Activated B cell treated with CpG ODN at 0.5 μM for 24 hours (primary cell): ENCODE data around the gene NFIC. TPM values are rescaled to one million over a fixed set of nuclear protein-coding genes. Genes with fewer than 3 reads are reported as not detected.

ENCODE experiments used
- ATAC-seq: fragments of 200-7000 bp; cut with Tn5 transposase; one replicate; pipeline ENCODE4 v1.10.0; 2021; ENCODE audit warnings: low read depth, mild to moderate bottlenecking, moderate library complexity
- CTCF ChIA-PET: fragments of 350-600 bp; sonication (Branson Sonifier 250); formaldehyde crosslinking; loops from one replicate; lab custom pipeline; 2021; ENCODE audit warnings: antibody characterized with exemption; lab: Charles Lee
- POLR2A ChIA-PET: fragments of 350-600 bp; sonication (Branson Sonifier 250); formaldehyde crosslinking; loops from one replicate; lab custom pipeline; 2021; ENCODE audit warnings: antibody characterized with exemption; lab: Charles Lee
- DNase-seq: peaks from one replicate; pipeline ENCODE4 v3.0.0; 2022
- H3K27ac Mint-ChIP-seq: one replicate; pipeline ENCODE4 v1.8.0; 2020; ENCODE audit warnings: mixed read lengths
- H3K27me3 Mint-ChIP-seq: one replicate; pipeline ENCODE4 v1.8.0; 2021; ENCODE audit warnings: mixed read lengths
- H3K36me3 Mint-ChIP-seq: one replicate; pipeline ENCODE4 v1.8.0; 2021; ENCODE audit warnings: low read depth, mixed read lengths
- H3K4me1 Mint-ChIP-seq: one replicate; pipeline ENCODE4 v1.8.0; 2021; ENCODE audit warnings: mixed read lengths
- H3K4me3 Mint-ChIP-seq: one replicate; pipeline ENCODE4 v1.8.0; 2020; ENCODE audit warnings: mild to moderate bottlenecking, mixed read lengths
- H3K9me3 Mint-ChIP-seq: one replicate; pipeline ENCODE4 v1.8.0; 2020; ENCODE audit warnings: mixed read lengths
- intact Hi-C: fragments of 100-400 bp; cut with micrococcal nuclease; formaldehyde crosslinking; loops from one replicate; pipeline ENCODE4 v1.15.1; 2024
- total RNA-seq: library from RNA; stranded (reverse); gene quantifications from 2 replicates; pipeline ENCODE4 v1.2.3, GENCODE V29; 2022
- TF ChIP-seq, protein P1 (sequence below): fragments of 200-600 bp; IDR thresholded peaks from one replicate; pipeline ENCODE4 v1.8.0; 2022; ENCODE audit warnings: antibody characterized with exemption, mild to moderate bottlenecking

The NFIC gene
- total RNA-seq, 1 donor from 2014 or later, result 18.8 TPM

DNA sequence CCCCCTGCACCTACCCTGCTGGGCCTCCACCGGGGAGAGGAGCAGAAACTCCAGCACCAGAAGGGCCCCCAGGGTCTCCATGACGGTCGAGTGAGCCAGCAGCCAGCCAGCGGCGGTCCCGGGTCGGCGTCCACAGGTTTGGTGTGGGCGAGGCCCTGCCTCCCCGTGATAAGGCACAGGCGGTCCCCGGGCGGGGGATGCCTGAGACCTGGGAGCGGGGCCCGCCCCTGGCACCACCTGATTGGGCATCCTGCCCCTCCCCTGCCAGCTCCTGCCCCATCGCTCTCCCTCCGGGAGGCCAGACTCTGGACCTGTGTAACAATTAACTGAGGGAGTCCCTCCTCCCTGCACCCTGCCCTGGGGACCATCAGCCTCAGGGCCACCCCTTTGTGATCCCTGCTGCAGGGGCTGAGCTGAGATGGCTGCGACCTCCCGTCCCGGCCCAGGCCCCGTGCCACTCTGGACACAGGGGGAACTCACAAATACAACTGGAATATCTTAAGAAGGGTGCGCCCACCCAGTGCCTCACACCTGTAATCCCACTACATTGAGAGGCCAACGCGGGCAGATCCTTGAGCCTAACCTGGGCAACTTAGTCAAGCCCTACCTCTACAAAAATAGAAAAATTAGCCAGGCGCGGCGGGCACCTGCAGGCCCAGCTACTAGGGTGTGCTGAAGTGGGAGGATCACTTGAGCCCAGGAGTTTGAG lies 114.2 kb downstream of the NFIC start, which contains the start of gene SMIM24:
SMIM24 (minus strand) TSS at position 143 of the 709 bp plus-strand sequence; CDS start at position 81, 62 bp downstream.
- H3K27me3 Mint-ChIP-seq, result no peaks in the 10 kb centered on the region
- POLR2A ChIA-PET, result no interaction called here
- no peak within 1 kb of the TSS for H3K27ac Mint-ChIP-seq
- intact Hi-C loops, result no loop called here
- H3K36me3 Mint-ChIP-seq, result no peaks in the 10 kb centered on the region
- ATAC-seq, result no peak
- CTCF ChIA-PET, result no interaction called here
- H3K4me1 Mint-ChIP-seq, result peaks cover 19% of the 10 kb centered on the region
- H3K4me3 Mint-ChIP-seq, result no peak within 1 kb of the TSS
- no peak for DNase-seq
- TF ChIP-seq, protein P1, sequence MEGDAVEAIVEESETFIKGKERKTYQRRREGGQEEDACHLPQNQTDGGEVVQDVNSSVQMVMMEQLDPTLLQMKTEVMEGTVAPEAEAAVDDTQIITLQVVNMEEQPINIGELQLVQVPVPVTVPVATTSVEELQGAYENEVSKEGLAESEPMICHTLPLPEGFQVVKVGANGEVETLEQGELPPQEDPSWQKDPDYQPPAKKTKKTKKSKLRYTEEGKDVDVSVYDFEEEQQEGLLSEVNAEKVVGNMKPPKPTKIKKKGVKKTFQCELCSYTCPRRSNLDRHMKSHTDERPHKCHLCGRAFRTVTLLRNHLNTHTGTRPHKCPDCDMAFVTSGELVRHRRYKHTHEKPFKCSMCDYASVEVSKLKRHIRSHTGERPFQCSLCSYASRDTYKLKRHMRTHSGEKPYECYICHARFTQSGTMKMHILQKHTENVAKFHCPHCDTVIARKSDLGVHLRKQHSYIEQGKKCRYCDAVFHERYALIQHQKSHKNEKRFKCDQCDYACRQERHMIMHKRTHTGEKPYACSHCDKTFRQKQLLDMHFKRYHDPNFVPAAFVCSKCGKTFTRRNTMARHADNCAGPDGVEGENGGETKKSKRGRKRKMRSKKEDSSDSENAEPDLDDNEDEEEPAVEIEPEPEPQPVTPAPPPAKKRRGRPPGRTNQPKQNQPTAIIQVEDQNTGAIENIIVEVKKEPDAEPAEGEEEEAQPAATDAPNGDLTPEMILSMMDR, result no peak
- no peaks in the 10 kb centered on the region for H3K9me3 Mint-ChIP-seq

- H3K4me1 Mint-ChIP-seq, result peaks cover 19% of the 10 kb centered on the region
- CTCF ChIA-PET, result no interaction called here
- H3K27ac Mint-ChIP-seq, result no peak overlapping the region
These were observed 115.1 kb downstream of the NFIC start for GRCh38 chr19:3481241-3482090.

DNA sequence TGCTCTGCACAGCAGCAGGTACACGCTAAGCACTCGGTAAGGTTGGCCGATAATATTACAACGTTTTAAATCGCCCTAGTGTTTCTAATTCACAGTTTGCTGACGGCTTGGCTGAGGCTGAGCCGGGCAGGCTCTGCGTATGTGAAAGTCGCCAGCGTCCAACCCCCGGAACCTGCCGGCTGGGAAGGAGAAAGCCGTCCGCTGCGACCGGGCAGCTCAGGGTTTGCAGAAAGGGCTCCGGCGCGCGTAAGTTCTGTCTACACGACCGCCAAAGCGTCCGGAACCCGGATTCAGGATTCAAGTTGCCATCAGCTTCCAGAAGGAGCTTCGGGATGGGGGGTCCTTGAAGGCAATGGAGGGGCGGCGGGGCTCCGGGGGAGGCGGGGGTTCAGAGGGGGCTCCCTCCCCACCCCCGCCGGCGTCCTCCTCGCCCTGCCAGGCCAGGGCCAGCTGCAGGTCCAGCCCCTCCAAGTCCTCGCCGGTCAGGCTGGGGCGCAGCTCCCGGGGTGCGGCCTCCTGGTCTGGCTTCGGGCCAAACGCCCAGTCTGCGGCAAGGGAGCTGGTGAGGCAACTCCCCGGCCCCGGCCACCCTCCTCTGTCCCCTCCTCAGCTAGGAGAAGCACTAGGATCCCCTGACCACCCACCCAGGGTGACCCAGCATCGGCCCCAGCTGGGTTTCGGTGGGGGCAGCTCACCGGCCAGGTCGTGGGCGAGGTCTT lies 116.3 kb downstream of the NFIC start:
- no peaks in the 10 kb centered on the region for H3K27me3 Mint-ChIP-seq
- intact Hi-C loops, result no loop called here
- ChIA-PET CTCF (interaction anchor here (1.3 to 1.4 kb wide), 2 partner anchors 10 to 178 kb away, joined by 4 read pairs; no protein-coding TSS in a partner anchor), POLR2A (interaction anchor here (0.7 kb wide), 1 partner anchor 45 kb away, joined by 4 read pairs; no protein-coding TSS in a partner anchor)
- ATAC-seq, result no peak
- no peaks in the 10 kb centered on the region for H3K9me3 Mint-ChIP-seq
- peaks cover 19% of the 10 kb centered on the region for H3K4me1 Mint-ChIP-seq
- H3K36me3 Mint-ChIP-seq, result no peaks in the 10 kb centered on the region
- H3K27ac Mint-ChIP-seq, result no peak overlapping the region
- H3K4me3 Mint-ChIP-seq, result no peak overlapping the region
- no peak for DNase-seq
- TF ChIP-seq, protein P1, result no peak

More at GRCh38 chr19:3481241-3482090, 115.1 kb downstream of the NFIC start:
- Mint-ChIP-seq H3K4me3 (no peak overlapping the region), H3K9me3 (no peaks in the 10 kb centered on the region), H3K36me3 (no peaks in the 10 kb centered on the region), H3K27me3 (no peaks in the 10 kb centered on the region)
- no peak for ATAC-seq
- TF ChIP-seq, protein P1, result no peak
- intact Hi-C loops, result no loop called here
- DNase-seq, result no peak
- POLR2A ChIA-PET, result no interaction called here

GRCh38 chr19:3483226-3483628 lies 116.8 kb downstream of the NFIC start, which contains the start of gene SMIM44:
SMIM44 (minus strand) TSS chr19:3483441; CDS start chr19:3483403, 38 bp downstream.
- no peak for DNase-seq
- Mint-ChIP-seq H3K27ac (no peak within 1 kb of the TSS), H3K4me1 (peaks cover 15% of the 10 kb centered on the region), H3K9me3 (no peaks in the 10 kb centered on the region), H3K27me3 (no peaks in the 10 kb centered on the region), H3K4me3 (no peak within 1 kb of the TSS), H3K36me3 (peaks cover 2% of the 10 kb centered on the region)
- ChIA-PET POLR2A (no interaction called here), CTCF (interaction anchor here (1.3 to 1.4 kb wide), 2 partner anchors 10 to 178 kb away, joined by 4 read pairs; no protein-coding TSS in a partner anchor)
- no peak for ATAC-seq
- intact Hi-C loops, result no loop called here
- TF ChIP-seq, protein P1, result no peak
